HEK293 (cell line): Measurements from ENCODE around the gene OAT.

Source experiments
- BCL11A ChIP-seq: fragments of 450-650 bp; formaldehyde crosslinking; IDR thresholded peaks from 2 replicates; pipeline ENCODE4 v1.5.1; 2016; ENCODE audit warnings: low read depth, missing biosample characterization, missing genetic modification characterization
- FEZF1 ChIP-seq: fragments of 450-650 bp; formaldehyde crosslinking; IDR thresholded peaks from 2 replicates; pipeline ENCODE4 v1.5.1; 2016; ENCODE audit warnings: missing biosample characterization, missing genetic modification characterization
- KLF10 ChIP-seq: fragments of 450-650 bp; IDR thresholded peaks from 2 replicates; pipeline ENCODE4 v1.5.1; 2018; ENCODE audit warnings: missing biosample characterization, mild to moderate bottlenecking, missing genetic modification characterization
- OVOL3 ChIP-seq: fragments of 450-650 bp; formaldehyde crosslinking; IDR thresholded peaks from 2 replicates; pipeline ENCODE4 v1.5.1; 2016; ENCODE audit warnings: missing biosample characterization, missing genetic modification characterization
- REPIN1 ChIP-seq: fragments of 450-650 bp; formaldehyde crosslinking; IDR thresholded peaks from 2 replicates; pipeline ENCODE4 v1.5.1; 2017; ENCODE audit warnings: missing biosample characterization, missing genetic modification characterization, low read depth
- SP2 ChIP-seq: fragments of 450-650 bp; formaldehyde crosslinking; IDR thresholded peaks from 2 replicates; pipeline ENCODE4 v1.5.1; 2016; ENCODE audit warnings: missing biosample characterization, missing genetic modification characterization
- ZBTB17 ChIP-seq: fragments of 450-650 bp; formaldehyde crosslinking; IDR thresholded peaks from 2 replicates; pipeline ENCODE4 v1.5.1; 2016; ENCODE audit warnings: missing biosample characterization, missing genetic modification characterization
- ZBTB21 ChIP-seq: fragments of 450-650 bp; formaldehyde crosslinking; IDR thresholded peaks from 2 replicates; pipeline ENCODE4 v1.5.1; 2017; ENCODE audit warnings: missing biosample characterization, missing genetic modification characterization
- ZFP3 ChIP-seq: fragments of 450-650 bp; formaldehyde crosslinking; IDR thresholded peaks from 2 replicates; pipeline ENCODE4 v1.5.1; 2016; ENCODE audit warnings: low read depth, missing biosample characterization, missing genetic modification characterization
- ZNF157 ChIP-seq: fragments of 450-650 bp; formaldehyde crosslinking; IDR thresholded peaks from 2 replicates; pipeline ENCODE4 v1.5.1; 2016; ENCODE audit warnings: missing biosample characterization, missing genetic modification characterization
- ZNF223 ChIP-seq: fragments of 450-650 bp; formaldehyde crosslinking; IDR thresholded peaks from 2 replicates; pipeline ENCODE4 v1.5.1; 2016; ENCODE audit warnings: missing biosample characterization, missing genetic modification characterization
- ZNF239 ChIP-seq: fragments of 450-650 bp; formaldehyde crosslinking; IDR thresholded peaks from 2 replicates; pipeline ENCODE4 v1.5.1; 2016; ENCODE audit warnings: missing biosample characterization, missing genetic modification characterization
- ZNF391 ChIP-seq: fragments of 450-650 bp; formaldehyde crosslinking; IDR thresholded peaks from 2 replicates; pipeline ENCODE4 v1.5.1; 2016; ENCODE audit warnings: low read depth, missing biosample characterization, missing genetic modification characterization, borderline replicate concordance
- ZNF549 ChIP-seq: fragments of 450-650 bp; IDR thresholded peaks from 2 replicates; pipeline ENCODE4 v1.5.1; 2018; ENCODE audit warnings: missing biosample characterization, missing genetic modification characterization, mild to moderate bottlenecking, inconsistent platforms, moderate library complexity
- ZNF558 ChIP-seq: fragments of 450-650 bp; formaldehyde crosslinking; IDR thresholded peaks from 2 replicates; pipeline ENCODE4 v1.5.1; 2016; ENCODE audit warnings: missing biosample characterization, missing genetic modification characterization
- ZNF561 ChIP-seq: fragments of 450-650 bp; IDR thresholded peaks from 2 replicates; pipeline ENCODE4 v1.5.1; 2018; ENCODE audit warnings: missing biosample characterization, missing genetic modification characterization, borderline replicate concordance
- ZNF621 ChIP-seq: fragments of 450-650 bp; formaldehyde crosslinking; IDR thresholded peaks from 2 replicates; pipeline ENCODE4 v1.5.1; 2017; ENCODE audit warnings: missing biosample characterization, missing genetic modification characterization
- ZNF654 ChIP-seq: fragments of 450-650 bp; formaldehyde crosslinking; IDR thresholded peaks from 2 replicates; pipeline ENCODE4 v1.5.1; 2016; ENCODE audit warnings: low read depth, missing biosample characterization, missing genetic modification characterization
- ZNF677 ChIP-seq: fragments of 450-650 bp; IDR thresholded peaks from 2 replicates; pipeline ENCODE4 v1.5.0; 2018; ENCODE audit warnings: missing biosample characterization, mild to moderate bottlenecking, missing genetic modification characterization, moderate library complexity
- ZNF791 ChIP-seq: fragments of 450-650 bp; formaldehyde crosslinking; IDR thresholded peaks from 2 replicates; pipeline ENCODE4 v1.5.1; 2016; ENCODE audit warnings: missing biosample characterization, missing genetic modification characterization
- ZXDB ChIP-seq: fragments of 450-650 bp; formaldehyde crosslinking; IDR thresholded peaks from 2 replicates; pipeline ENCODE4 v1.5.1; 2016; ENCODE audit warnings: missing biosample characterization, missing genetic modification characterization
- TF ChIP-seq, protein P1 (sequence below): fragments of 450-650 bp; formaldehyde crosslinking; IDR thresholded peaks from 2 replicates; pipeline ENCODE4 v1.5.1; 2016; ENCODE audit warnings: missing biosample characterization, missing genetic modification characterization, borderline replicate concordance
- TF ChIP-seq, protein P2 (sequence below): fragments of 450-650 bp; formaldehyde crosslinking; IDR thresholded peaks from 2 replicates; pipeline ENCODE4 v1.5.1; 2017; ENCODE audit warnings: missing biosample characterization, missing genetic modification characterization
- TF ChIP-seq, protein P3 (sequence below): fragments of 450-650 bp; formaldehyde crosslinking; IDR thresholded peaks from 2 replicates; pipeline ENCODE4 v1.5.1; 2016; ENCODE audit warnings: missing biosample characterization, missing genetic modification characterization
- TF ChIP-seq, protein P4 (sequence below): fragments of 450-650 bp; formaldehyde crosslinking; IDR thresholded peaks from 2 replicates; pipeline ENCODE4 v1.5.1; 2016; ENCODE audit warnings: missing biosample characterization, missing genetic modification characterization
- TF ChIP-seq, protein P5 (sequence below): fragments of 450-650 bp; IDR thresholded peaks from 2 replicates; pipeline ENCODE4 v1.5.1; 2018; ENCODE audit warnings: missing biosample characterization, missing genetic modification characterization
- TF ChIP-seq, protein P6 (sequence below): fragments of 450-650 bp; formaldehyde crosslinking; IDR thresholded peaks from 2 replicates; pipeline ENCODE4 v1.5.1; 2016; ENCODE audit warnings: missing biosample characterization, missing genetic modification characterization

The OAT gene

DNA sequence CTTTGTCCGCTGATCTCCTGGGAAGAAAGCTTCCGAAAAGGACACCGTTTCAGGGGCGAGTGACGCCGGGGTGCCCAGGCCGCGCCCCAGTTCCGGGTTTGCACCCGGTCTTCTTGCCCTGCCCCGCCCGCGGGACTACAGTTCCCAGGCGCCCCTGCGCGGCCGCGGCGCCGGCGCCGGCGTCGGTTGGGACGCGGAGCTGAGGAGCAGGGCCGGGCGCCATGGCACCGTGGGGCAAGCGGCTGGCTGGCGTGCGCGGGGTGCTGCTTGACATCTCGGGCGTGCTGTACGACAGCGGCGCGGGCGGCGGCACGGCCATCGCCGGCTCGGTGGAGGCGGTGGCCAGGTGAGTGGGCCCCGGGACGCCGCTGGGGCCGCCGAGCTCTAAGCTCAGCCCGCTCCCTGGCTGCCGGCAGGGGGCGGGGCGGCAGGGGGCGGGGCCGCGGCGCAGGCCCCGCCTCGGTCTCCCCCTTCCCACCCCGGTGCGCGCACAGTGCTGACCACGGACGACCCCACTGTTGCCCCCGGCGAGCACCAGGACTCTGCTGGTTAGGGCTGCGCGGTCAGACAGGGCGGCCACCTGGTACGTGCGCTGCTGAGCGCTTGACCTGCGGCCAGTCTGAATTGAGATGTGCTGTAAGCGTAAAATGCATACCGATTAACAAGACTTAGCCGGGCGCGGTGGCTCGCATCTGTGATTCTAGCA, 43.1 kb upstream of the OAT start, which contains the start of gene LHPP (continued):
- TF ChIP-seq FEZF1 (tag by site-specific recombination) (no peak), ZNF654 (tag by site-specific recombination) (no peak), SP2 (tag by site-specific recombination) (no peak), BCL11A (tag by site-specific recombination) (no peak), REPIN1 (tag by site-specific recombination) (no peak), ZNF391 (tag by site-specific recombination) (no peak), ZNF549 (no peak), ZBTB21 (tag by site-specific recombination) (no peak), ZNF561 (peak; percentile 70; the same call in 1 of the 2 replicates), ZNF677 (tag by site-specific recombination) (no peak), ZBTB17 (peak; percentile 52; the same call in 1 of the 2 replicates), ZNF239 (no peak), KLF10 (tag by site-specific recombination) (no peak), ZNF157 (tag by site-specific recombination) (no peak), ZNF558 (no peak), ZNF621 (tag by site-specific recombination) (no peak), OVOL3 (no peak), ZFP3 (tag by site-specific recombination) (no peak), ZNF791 (tag by site-specific recombination) (no peak), ZNF223 (tag by site-specific recombination) (no peak), ZXDB (tag by site-specific recombination) (peak; percentile 59)
- TF ChIP-seq, protein P1, sequence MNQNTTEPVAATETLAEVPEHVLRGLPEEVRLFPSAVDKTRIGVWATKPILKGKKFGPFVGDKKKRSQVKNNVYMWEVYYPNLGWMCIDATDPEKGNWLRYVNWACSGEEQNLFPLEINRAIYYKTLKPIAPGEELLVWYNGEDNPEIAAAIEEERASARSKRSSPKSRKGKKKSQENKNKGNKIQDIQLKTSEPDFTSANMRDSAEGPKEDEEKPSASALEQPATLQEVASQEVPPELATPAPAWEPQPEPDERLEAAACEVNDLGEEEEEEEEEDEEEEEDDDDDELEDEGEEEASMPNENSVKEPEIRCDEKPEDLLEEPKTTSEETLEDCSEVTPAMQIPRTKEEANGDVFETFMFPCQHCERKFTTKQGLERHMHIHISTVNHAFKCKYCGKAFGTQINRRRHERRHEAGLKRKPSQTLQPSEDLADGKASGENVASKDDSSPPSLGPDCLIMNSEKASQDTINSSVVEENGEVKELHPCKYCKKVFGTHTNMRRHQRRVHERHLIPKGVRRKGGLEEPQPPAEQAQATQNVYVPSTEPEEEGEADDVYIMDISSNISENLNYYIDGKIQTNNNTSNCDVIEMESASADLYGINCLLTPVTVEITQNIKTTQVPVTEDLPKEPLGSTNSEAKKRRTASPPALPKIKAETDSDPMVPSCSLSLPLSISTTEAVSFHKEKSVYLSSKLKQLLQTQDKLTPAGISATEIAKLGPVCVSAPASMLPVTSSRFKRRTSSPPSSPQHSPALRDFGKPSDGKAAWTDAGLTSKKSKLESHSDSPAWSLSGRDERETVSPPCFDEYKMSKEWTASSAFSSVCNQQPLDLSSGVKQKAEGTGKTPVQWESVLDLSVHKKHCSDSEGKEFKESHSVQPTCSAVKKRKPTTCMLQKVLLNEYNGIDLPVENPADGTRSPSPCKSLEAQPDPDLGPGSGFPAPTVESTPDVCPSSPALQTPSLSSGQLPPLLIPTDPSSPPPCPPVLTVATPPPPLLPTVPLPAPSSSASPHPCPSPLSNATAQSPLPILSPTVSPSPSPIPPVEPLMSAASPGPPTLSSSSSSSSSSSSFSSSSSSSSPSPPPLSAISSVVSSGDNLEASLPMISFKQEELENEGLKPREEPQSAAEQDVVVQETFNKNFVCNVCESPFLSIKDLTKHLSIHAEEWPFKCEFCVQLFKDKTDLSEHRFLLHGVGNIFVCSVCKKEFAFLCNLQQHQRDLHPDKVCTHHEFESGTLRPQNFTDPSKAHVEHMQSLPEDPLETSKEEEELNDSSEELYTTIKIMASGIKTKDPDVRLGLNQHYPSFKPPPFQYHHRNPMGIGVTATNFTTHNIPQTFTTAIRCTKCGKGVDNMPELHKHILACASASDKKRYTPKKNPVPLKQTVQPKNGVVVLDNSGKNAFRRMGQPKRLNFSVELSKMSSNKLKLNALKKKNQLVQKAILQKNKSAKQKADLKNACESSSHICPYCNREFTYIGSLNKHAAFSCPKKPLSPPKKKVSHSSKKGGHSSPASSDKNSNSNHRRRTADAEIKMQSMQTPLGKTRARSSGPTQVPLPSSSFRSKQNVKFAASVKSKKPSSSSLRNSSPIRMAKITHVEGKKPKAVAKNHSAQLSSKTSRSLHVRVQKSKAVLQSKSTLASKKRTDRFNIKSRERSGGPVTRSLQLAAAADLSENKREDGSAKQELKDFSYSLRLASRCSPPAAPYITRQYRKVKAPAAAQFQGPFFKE (tag by site-specific recombination), result no peak
- TF ChIP-seq, protein P2, sequence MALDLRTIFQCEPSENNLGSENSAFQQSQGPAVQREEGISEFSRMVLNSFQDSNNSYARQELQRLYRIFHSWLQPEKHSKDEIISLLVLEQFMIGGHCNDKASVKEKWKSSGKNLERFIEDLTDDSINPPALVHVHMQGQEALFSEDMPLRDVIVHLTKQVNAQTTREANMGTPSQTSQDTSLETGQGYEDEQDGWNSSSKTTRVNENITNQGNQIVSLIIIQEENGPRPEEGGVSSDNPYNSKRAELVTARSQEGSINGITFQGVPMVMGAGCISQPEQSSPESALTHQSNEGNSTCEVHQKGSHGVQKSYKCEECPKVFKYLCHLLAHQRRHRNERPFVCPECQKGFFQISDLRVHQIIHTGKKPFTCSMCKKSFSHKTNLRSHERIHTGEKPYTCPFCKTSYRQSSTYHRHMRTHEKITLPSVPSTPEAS, result no peak
- TF ChIP-seq, protein P3, sequence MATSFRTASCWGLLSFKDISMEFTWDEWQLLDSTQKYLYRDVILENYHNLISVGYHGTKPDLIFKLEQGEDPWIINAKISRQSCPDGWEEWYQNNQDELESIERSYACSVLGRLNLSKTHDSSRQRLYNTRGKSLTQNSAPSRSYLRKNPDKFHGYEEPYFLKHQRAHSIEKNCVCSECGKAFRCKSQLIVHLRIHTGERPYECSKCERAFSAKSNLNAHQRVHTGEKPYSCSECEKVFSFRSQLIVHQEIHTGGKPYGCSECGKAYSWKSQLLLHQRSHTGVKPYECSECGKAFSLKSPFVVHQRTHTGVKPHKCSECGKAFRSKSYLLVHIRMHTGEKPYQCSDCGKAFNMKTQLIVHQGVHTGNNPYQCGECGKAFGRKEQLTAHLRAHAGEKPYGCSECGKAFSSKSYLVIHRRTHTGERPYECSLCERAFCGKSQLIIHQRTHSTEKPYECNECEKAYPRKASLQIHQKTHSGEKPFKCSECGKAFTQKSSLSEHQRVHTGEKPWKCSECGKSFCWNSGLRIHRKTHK, result no peak
- TF ChIP-seq, protein P4, sequence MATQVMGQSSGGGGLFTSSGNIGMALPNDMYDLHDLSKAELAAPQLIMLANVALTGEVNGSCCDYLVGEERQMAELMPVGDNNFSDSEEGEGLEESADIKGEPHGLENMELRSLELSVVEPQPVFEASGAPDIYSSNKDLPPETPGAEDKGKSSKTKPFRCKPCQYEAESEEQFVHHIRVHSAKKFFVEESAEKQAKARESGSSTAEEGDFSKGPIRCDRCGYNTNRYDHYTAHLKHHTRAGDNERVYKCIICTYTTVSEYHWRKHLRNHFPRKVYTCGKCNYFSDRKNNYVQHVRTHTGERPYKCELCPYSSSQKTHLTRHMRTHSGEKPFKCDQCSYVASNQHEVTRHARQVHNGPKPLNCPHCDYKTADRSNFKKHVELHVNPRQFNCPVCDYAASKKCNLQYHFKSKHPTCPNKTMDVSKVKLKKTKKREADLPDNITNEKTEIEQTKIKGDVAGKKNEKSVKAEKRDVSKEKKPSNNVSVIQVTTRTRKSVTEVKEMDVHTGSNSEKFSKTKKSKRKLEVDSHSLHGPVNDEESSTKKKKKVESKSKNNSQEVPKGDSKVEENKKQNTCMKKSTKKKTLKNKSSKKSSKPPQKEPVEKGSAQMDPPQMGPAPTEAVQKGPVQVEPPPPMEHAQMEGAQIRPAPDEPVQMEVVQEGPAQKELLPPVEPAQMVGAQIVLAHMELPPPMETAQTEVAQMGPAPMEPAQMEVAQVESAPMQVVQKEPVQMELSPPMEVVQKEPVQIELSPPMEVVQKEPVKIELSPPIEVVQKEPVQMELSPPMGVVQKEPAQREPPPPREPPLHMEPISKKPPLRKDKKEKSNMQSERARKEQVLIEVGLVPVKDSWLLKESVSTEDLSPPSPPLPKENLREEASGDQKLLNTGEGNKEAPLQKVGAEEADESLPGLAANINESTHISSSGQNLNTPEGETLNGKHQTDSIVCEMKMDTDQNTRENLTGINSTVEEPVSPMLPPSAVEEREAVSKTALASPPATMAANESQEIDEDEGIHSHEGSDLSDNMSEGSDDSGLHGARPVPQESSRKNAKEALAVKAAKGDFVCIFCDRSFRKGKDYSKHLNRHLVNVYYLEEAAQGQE, result no peak
- TF ChIP-seq, protein P5, sequence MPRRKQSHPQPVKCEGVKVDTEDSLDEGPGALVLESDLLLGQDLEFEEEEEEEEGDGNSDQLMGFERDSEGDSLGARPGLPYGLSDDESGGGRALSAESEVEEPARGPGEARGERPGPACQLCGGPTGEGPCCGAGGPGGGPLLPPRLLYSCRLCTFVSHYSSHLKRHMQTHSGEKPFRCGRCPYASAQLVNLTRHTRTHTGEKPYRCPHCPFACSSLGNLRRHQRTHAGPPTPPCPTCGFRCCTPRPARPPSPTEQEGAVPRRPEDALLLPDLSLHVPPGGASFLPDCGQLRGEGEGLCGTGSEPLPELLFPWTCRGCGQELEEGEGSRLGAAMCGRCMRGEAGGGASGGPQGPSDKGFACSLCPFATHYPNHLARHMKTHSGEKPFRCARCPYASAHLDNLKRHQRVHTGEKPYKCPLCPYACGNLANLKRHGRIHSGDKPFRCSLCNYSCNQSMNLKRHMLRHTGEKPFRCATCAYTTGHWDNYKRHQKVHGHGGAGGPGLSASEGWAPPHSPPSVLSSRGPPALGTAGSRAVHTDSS (tag by site-specific recombination), result no peak
- TF ChIP-seq, protein P6, sequence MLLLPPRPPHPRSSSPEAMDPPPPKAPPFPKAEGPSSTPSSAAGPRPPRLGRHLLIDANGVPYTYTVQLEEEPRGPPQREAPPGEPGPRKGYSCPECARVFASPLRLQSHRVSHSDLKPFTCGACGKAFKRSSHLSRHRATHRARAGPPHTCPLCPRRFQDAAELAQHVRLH (tag by site-specific recombination), result no peak
